ENCODE data around the gene SLC9A9. TPM values are rescaled to one million over a fixed set of nuclear protein-coding genes. Genes with fewer than 3 reads are reported as not detected.

The SLC9A9 gene
- total RNA-seq, 1 experiment from 2014 or later = not detected

DNA sequence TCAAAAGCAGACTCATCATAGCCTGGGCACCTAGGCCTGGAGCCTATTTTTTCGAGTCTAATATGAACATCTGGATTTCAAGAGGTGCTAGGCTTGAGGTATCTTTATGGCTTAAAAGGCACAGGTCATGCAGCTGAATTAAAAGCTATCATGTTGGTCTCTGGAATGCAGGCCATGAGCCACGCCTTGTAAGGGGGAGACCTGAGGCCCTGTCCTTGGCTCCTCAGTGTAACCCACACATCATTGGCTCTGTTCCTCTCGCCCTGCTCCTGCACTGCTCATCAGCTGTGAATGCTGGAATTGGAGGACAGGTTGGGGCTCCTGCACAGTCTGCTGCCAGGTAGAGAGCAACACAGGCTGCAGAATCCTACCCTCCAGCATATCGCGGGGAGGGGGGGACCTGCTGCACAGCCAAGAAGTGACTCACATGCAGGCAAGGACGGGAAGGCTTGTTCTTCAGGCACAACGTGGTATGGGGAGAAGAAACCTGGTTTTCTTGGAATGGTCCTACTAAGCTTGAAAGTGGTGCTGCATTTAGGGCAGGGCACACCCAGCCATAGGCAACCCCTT is 582.7 kb downstream of the SLC9A9 start:
- no peaks in the 10 kb centered on the region for H3K9me3 ChIP-seq
- intact Hi-C loops (cut with micrococcal nuclease; ENCODE audit: unreplicated experiment) = no loop called here
- no TSS peak for BruUV-seq (replicated peaks)

DNA sequence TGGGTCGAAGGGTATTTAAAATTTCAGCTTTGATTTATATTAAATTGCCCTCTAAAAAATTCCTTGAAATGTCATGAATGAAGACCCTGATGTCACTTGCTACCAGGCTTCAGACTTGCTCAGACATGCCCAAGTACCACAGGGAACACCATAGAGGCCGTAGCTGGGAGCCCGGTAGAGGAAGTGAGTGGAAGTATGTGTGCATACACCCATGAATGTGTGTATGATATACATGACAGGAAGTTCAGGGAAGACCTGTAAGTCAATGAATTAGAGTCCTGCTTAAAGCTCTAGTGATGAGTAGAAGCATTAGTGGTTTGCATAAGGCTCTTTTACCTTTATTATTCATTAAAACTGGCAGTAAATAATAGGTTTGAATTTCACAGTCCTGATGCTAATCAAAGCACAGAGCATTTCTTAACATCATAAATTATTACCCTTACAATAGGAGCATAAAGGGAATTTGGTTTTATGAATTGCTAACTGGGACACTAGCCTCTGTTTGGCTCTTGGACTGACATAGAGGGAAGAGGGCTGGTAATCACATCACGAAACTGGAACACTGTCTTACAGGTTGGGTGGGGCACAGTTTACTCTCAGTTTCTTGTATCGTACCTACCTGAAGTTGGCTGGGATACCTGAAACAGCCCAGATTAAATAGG is 584.3 kb downstream of the SLC9A9 start:
- Mint-ChIP-seq H3K4me1 (ENCODE audit: low read depth, unreplicated experiment) (no peaks in the 10 kb centered on the region), H3K4me3 (ENCODE audit: unreplicated experiment) (no peak overlapping the region), H3K36me3 (ENCODE audit: insufficient read depth, unreplicated experiment) (no peaks in the 10 kb centered on the region), H3K9me3 (ENCODE audit: unreplicated experiment) (no peaks in the 10 kb centered on the region), H3K27ac (ENCODE audit: unreplicated experiment) (no peak overlapping the region), H3K27me3 (ENCODE audit: insufficient read depth, unreplicated experiment) (peaks cover 15% of the 10 kb centered on the region)
- DNase-seq = no peak
- TF ChIP-seq, protein P1, sequence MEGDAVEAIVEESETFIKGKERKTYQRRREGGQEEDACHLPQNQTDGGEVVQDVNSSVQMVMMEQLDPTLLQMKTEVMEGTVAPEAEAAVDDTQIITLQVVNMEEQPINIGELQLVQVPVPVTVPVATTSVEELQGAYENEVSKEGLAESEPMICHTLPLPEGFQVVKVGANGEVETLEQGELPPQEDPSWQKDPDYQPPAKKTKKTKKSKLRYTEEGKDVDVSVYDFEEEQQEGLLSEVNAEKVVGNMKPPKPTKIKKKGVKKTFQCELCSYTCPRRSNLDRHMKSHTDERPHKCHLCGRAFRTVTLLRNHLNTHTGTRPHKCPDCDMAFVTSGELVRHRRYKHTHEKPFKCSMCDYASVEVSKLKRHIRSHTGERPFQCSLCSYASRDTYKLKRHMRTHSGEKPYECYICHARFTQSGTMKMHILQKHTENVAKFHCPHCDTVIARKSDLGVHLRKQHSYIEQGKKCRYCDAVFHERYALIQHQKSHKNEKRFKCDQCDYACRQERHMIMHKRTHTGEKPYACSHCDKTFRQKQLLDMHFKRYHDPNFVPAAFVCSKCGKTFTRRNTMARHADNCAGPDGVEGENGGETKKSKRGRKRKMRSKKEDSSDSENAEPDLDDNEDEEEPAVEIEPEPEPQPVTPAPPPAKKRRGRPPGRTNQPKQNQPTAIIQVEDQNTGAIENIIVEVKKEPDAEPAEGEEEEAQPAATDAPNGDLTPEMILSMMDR (IDR thresholded peaks at IDR 0.05; ENCODE audit: insufficient read depth in 1 of 2, low read depth in 1 of 2, low read length in 1 of 2, severe bottlenecking in 1 of 2, unreplicated experiment in 1 of 2) = no peak
- H3K27me3 ChIP-seq (replicated peaks; ENCODE audit: control insufficient read depth, insufficient read depth, low read length) = no peaks in the 10 kb centered on the region; the same call in 1 of the 2 replicates
- ChIA-PET CTCF (no interaction called here), POLR2A (no interaction called here)
- H3K4me1 ChIP-seq = no peaks in the 10 kb centered on the region
- no peaks in the 10 kb centered on the region for H3K36me3 ChIP-seq (ENCODE audit: control insufficient read depth, insufficient read depth, low read length)
- H3K9me3 ChIP-seq = no peaks in the 10 kb centered on the region
- intact Hi-C loops (cut with micrococcal nuclease; ENCODE audit: unreplicated experiment) = no loop called here
- no peak overlapping the region for H3K4me3 ChIP-seq (ENCODE audit: low read depth, low read length)
- BruUV-seq (replicated peaks) = no TSS peak

More for the DNA sequence above, 582.7 kb downstream of the SLC9A9 start:
- H3K4me3 Mint-ChIP-seq (ENCODE audit: unreplicated experiment) = no peak overlapping the region
- TF ChIP-seq, protein P1 (IDR thresholded peaks at IDR 0.05; ENCODE audit: insufficient read depth in 1 of 2, low read depth in 1 of 2, low read length in 1 of 2, severe bottlenecking in 1 of 2, unreplicated experiment in 1 of 2) = no peak
- Histone ChIP-seq H3K27me3 (replicated peaks; ENCODE audit: control insufficient read depth, insufficient read depth, low read length) (no peaks in the 10 kb centered on the region; the same call in 1 of the 2 replicates), H3K4me3 (ENCODE audit: low read depth, low read length) (no peak overlapping the region), H3K36me3 (ENCODE audit: control insufficient read depth, insufficient read depth, low read length) (no peaks in the 10 kb centered on the region), H3K4me1 (no peaks in the 10 kb centered on the region)
- POLR2A ChIA-PET = no interaction called here
- no peak for DNase-seq
- H3K9me3 Mint-ChIP-seq (ENCODE audit: unreplicated experiment) = no peaks in the 10 kb centered on the region
- H3K27me3 Mint-ChIP-seq (ENCODE audit: insufficient read depth, unreplicated experiment) = peaks cover 12% of the 10 kb centered on the region
- H3K36me3 Mint-ChIP-seq (ENCODE audit: insufficient read depth, unreplicated experiment) = no peaks in the 10 kb centered on the region
- CTCF ChIA-PET = no interaction called here
- no peaks in the 10 kb centered on the region for H3K4me1 Mint-ChIP-seq (ENCODE audit: low read depth, unreplicated experiment)
- no peak overlapping the region for H3K27ac Mint-ChIP-seq (ENCODE audit: unreplicated experiment)

DNA sequence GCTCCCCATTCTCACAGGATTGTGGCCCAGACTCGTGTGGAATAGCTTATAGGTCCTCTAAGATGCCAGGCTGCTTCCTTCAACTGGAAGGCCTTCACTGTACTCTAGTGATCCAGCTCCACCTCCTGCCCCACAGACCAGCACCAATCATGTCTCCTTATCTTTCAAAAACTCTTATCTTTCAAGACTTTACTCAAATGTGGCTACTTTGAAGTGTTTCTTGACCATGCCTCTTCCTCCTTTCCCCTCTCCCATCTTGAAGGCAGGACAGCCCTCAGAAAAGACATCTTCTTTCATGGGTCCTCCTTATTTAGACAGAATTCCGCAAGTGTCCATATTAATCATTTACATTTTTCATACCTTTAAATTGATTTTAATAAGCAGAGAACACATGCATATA is 586.4 kb downstream of the SLC9A9 start:
- CTCF ChIA-PET = no interaction called here
- Mint-ChIP-seq H3K9me3 (ENCODE audit: unreplicated experiment) (no peaks in the 10 kb centered on the region), H3K4me3 (ENCODE audit: unreplicated experiment) (no peak overlapping the region), H3K4me1 (ENCODE audit: low read depth, unreplicated experiment) (no peaks in the 10 kb centered on the region), H3K27ac (ENCODE audit: unreplicated experiment) (no peak overlapping the region), H3K27me3 (ENCODE audit: insufficient read depth, unreplicated experiment) (peaks cover 15% of the 10 kb centered on the region), H3K36me3 (ENCODE audit: insufficient read depth, unreplicated experiment) (no peaks in the 10 kb centered on the region)
- Histone ChIP-seq H3K27me3 (replicated peaks; ENCODE audit: control insufficient read depth, insufficient read depth, low read length) (no peaks in the 10 kb centered on the region; the same call in 1 of the 2 replicates), H3K36me3 (ENCODE audit: control insufficient read depth, insufficient read depth, low read length) (no peaks in the 10 kb centered on the region), H3K9me3 (no peaks in the 10 kb centered on the region), H3K4me1 (no peaks in the 10 kb centered on the region), H3K4me3 (ENCODE audit: low read depth, low read length) (no peak overlapping the region)
- TF ChIP-seq, protein P1 (IDR thresholded peaks at IDR 0.05; ENCODE audit: insufficient read depth in 1 of 2, low read depth in 1 of 2, low read length in 1 of 2, severe bottlenecking in 1 of 2, unreplicated experiment in 1 of 2) = no peak
- no TSS peak for BruUV-seq (replicated peaks)
- intact Hi-C loops (cut with micrococcal nuclease; ENCODE audit: unreplicated experiment) = no loop called here
- DNase-seq = no peak
- POLR2A ChIA-PET = no interaction called here
